Naive B cell (primary cell): ENCODE results near the gene COL23A1. TPM values are rescaled to one million over a fixed set of nuclear protein-coding genes. Genes with fewer than 3 reads are reported as not detected.

ENCODE experiments used
- ATAC-seq, 2 donors: fragments of 150-1000 bp; cut with Tn5 transposase; 2 replicates each; pipeline ENCODE4 v1.10.0; 2021; ENCODE audit warnings: low read depth in 2 of 2, mild to moderate bottlenecking in 2 of 2, moderate library complexity in 2 of 2
- DNase-seq: peaks from one replicate; pipeline ENCODE4 v3.0.0; 2022
- H3K27ac Mint-ChIP-seq, 6 donors: one replicate each; pipeline ENCODE4 v1.8.0; 2020 to 2022; ENCODE audit warnings: mild to moderate bottlenecking in 6 of 6, mixed read lengths in 6 of 6, moderate library complexity in 5 of 6, inconsistent platforms in 2 of 6
- H3K27me3 Mint-ChIP-seq, 3 donors: one replicate each; pipeline ENCODE4 v1.8.0; 2021 to 2022; ENCODE audit warnings: mixed read lengths in 3 of 3, mild to moderate bottlenecking in 1 of 3
- H3K36me3 Mint-ChIP-seq, 2 donors: one replicate each; pipeline ENCODE4 v1.8.0; 2020 to 2022; ENCODE audit warnings: mixed read lengths in 2 of 2, inconsistent platforms in 1 of 2, mild to moderate bottlenecking in 1 of 2
- H3K4me1 Mint-ChIP-seq, 3 donors: one replicate each; pipeline ENCODE4 v1.8.0; 2020 to 2022; ENCODE audit warnings: mixed read lengths in 3 of 3, inconsistent platforms in 1 of 3, mild to moderate bottlenecking in 1 of 3, moderate library complexity in 1 of 3
- H3K4me3 Mint-ChIP-seq, 8 donors: one replicate each; pipeline ENCODE4 v1.8.0; 2020 to 2022; ENCODE audit warnings: mild to moderate bottlenecking in 8 of 8, mixed read lengths in 8 of 8, moderate library complexity in 8 of 8, inconsistent platforms in 2 of 8
- H3K9me3 Mint-ChIP-seq, 7 donors: one replicate each; pipeline ENCODE4 v1.8.0; 2020 to 2022; ENCODE audit warnings: mixed read lengths in 7 of 7, mild to moderate bottlenecking in 5 of 7, inconsistent platforms in 2 of 7, moderate library complexity in 1 of 7
- polyA plus RNA-seq, 6 donors: library from polyadenylated mRNA; unstranded; fragments of 300-500 nt; fragmentation: Illumina TruSeq; gene quantifications; one replicate each; pipeline ENCODE4 v1.2.3, GENCODE V29; 2021; ENCODE audit warnings: low read depth in 6 of 6

Gene COL23A1
- polyA plus RNA-seq, 6 donors from 2014 or later, result 0.16 TPM; not detected in 5

DNA sequence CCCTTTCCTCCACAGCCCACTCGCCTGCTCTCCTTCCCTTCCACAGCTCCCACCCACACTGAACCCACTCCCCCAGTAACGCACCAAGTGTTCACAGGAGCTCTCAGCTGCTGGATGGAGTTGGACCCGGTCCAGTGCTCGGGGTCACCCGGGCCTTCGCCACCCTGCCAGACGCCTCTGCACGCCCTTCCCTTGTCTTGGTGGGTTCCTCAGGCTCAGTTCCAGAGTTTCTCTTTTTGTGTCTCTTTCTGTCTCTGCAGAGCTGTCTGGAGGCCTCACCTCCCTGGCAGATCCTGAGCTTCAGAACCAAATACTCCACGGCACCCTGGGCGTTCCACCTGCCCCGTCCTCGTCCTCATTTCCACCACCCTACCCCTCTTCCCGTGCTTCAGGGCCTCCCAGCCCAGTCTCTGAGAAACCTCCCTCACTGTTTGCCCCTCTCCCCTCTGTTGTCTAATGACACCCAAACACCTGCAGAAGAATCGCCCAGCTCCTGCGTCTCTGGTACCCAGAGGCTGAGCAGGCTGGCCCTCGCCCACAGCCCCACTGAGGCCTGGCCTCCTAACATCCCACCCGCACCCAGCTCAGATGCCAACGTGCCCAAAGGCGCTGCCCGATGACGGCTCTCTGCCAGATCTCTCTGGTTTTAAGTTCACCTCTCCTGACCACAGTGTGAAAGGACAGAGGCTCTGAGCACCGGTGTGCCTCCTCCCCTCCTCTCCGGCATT, 74.3 kb downstream of the COL23A1 start:
- no peaks in the 10 kb centered on the region for H3K4me1 Mint-ChIP-seq
- H3K27ac Mint-ChIP-seq, result peak overlapping the region in 1 of 6 donors; percentile 28
- peaks cover 7 to 15% of the 10 kb centered on the region in 2 donors for H3K36me3 Mint-ChIP-seq
- peaks cover 3 to 24% (median 7%) of the 10 kb centered on the region in 7 donors for H3K9me3 Mint-ChIP-seq
- ATAC-seq (no peak), DNase-seq (no peak)
- H3K4me3 Mint-ChIP-seq, result no peak overlapping the region
- peaks cover 8 to 45% (median 26%) of the 10 kb centered on the region in 3 donors for H3K27me3 Mint-ChIP-seq

DNA sequence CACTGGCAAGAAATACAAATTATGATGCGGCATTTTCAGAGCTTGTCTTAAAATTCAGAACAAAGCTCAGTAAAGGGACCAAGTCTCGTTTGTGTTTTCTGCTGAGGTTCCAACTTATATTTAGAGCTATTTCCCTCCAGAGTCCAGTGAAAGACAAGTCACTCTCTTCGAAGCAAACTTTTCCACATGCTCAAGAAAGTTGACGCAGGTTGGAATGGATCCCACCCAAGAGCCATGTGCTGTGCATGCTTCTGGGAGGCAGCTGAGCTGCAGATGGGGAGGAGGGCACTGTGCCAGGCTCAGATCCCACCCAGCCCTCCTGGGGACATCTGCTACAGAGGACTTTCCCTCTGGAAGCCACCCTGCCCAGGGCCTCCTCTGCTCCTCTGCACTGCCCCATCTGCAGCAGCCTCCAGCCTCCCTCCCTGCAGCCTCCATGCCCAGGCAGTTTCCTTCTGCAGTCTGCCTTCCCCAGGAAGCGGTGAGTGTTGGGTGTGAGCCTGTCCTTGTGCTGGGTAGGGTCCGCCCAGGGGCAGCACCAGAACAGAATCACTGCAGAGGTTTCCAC, 75.3 kb downstream of the COL23A1 start:
- no peak overlapping the region for H3K27ac Mint-ChIP-seq
- ATAC-seq, result no peak
- H3K27me3 Mint-ChIP-seq, result peaks cover 8 to 43% (median 24%) of the 10 kb centered on the region in 3 donors
- H3K36me3 Mint-ChIP-seq, result peaks cover 5 to 14% of the 10 kb centered on the region in 2 donors
- H3K4me3 Mint-ChIP-seq, result no peak overlapping the region
- no peaks in the 10 kb centered on the region for H3K4me1 Mint-ChIP-seq
- DNase-seq, result no peak
- peaks cover 3 to 23% (median 7%) of the 10 kb centered on the region in 7 donors for H3K9me3 Mint-ChIP-seq

DNA sequence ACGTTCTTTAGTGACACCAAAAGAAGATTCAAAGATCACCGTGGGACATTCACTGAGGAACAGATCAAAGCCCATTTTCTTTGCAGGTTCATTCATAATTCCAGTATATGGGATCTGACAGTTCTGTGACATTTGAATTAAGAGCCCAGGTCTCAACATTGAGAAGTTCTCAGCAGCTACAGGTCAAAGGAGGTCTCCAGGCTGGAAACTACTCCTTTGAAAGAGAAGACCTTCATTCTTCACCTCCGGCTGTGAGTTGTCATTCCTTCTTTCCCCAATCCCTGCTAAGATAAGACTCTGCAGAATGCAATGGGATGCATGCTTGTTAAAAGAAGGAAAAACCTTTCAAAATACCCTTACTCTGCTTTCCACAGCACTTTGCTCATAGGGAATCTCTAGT, 79.0 kb downstream of the COL23A1 start:
- no peak overlapping the region for H3K4me3 Mint-ChIP-seq
- ATAC-seq (no peak), DNase-seq (no peak)
- peaks cover 3 to 18% (median 8%) of the 10 kb centered on the region in 7 donors for H3K9me3 Mint-ChIP-seq
- H3K36me3 Mint-ChIP-seq, result peaks cover 0 to 8% of the 10 kb centered on the region in 2 donors
- no peaks in the 10 kb centered on the region for H3K4me1 Mint-ChIP-seq
- peaks cover 14 to 28% (median 14%) of the 10 kb centered on the region in 3 donors for H3K27me3 Mint-ChIP-seq
- H3K27ac Mint-ChIP-seq, result no peak overlapping the region

DNA sequence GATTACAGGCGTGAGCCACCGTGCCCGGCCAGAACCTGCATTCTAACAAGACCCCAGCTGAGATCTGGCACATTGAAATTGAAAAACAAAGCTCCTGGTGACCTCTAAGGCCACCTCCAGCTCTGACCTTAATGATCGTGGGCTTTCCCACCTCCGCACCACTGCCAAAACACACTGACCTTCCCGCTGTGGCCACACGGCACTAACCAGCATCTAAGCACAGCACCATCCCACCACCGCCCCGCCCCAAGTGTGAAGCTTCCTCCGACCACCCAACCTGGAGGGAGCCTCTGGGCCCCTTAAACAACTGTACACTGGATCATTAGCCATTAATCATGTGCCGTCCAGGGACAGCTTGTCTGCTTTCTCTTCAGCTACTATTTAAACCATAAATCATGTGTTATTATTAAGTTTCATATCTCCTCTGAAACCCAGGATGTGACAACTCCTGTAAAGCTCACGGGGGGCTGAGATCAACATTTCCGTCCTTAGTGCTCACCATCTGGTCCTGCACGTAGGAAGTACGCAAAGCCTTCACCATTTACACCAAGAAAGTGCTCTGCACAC, 80.6 kb downstream of the COL23A1 start:
- no peak overlapping the region for H3K27ac Mint-ChIP-seq
- no peaks in the 10 kb centered on the region for H3K4me1 Mint-ChIP-seq
- H3K27me3 Mint-ChIP-seq, result peaks cover 8 to 19% (median 14%) of the 10 kb centered on the region in 3 donors
- peaks cover 3 to 17% (median 6%) of the 10 kb centered on the region in 7 donors for H3K9me3 Mint-ChIP-seq
- peaks cover 0 to 8% of the 10 kb centered on the region in 2 donors for H3K36me3 Mint-ChIP-seq
- ATAC-seq (no peak), DNase-seq (no peak)
- H3K4me3 Mint-ChIP-seq, result no peak overlapping the region

DNA sequence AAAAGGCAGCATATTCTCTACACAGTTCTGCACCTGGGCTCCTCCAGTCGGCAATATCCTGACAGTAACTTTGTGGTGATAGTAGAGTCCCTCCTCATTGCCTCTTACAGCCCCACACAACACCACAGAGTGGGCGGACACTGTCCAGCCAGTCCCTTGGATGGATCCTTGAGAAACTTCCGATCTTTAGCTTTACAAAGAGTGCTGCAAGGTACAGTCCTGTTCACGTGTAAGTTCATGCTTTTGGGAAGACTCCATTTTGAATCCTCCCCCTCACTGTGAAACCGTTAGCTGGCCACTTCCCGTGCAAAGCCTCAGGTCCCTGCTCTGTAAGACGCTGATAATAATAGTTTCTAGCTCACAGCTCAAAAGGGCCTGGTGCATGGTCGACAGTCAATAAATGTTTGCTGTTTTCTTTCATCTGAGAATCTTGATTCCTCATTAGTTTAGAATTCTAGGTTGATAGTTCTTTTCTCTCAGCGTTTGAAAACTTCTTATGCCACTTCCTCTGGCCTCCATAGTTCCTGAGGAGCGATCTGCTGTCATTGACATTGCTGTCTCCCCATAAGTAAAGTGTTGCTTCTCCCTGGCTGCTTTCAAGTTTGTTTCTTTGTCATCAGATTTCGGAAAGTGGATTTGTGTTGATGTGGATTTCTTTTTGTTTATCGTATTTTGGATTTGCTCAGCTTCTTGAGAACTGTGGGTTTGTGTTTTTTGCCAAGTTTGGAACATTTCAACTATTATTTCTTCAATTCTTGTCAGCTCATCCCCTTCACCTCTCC, 82.9 kb downstream of the COL23A1 start:
- Mint-ChIP-seq H3K4me1 (no peaks in the 10 kb centered on the region), H3K4me3 (no peak overlapping the region), H3K9me3 (peaks cover 0 to 5% (median 0%) of the 10 kb centered on the region in 7 donors), H3K27ac (no peak overlapping the region), H3K36me3 (no peaks in the 10 kb centered on the region), H3K27me3 (peaks cover 0 to 10% (median 6%) of the 10 kb centered on the region in 3 donors)
- ATAC-seq, result no peak
- DNase-seq, result no peak

DNA sequence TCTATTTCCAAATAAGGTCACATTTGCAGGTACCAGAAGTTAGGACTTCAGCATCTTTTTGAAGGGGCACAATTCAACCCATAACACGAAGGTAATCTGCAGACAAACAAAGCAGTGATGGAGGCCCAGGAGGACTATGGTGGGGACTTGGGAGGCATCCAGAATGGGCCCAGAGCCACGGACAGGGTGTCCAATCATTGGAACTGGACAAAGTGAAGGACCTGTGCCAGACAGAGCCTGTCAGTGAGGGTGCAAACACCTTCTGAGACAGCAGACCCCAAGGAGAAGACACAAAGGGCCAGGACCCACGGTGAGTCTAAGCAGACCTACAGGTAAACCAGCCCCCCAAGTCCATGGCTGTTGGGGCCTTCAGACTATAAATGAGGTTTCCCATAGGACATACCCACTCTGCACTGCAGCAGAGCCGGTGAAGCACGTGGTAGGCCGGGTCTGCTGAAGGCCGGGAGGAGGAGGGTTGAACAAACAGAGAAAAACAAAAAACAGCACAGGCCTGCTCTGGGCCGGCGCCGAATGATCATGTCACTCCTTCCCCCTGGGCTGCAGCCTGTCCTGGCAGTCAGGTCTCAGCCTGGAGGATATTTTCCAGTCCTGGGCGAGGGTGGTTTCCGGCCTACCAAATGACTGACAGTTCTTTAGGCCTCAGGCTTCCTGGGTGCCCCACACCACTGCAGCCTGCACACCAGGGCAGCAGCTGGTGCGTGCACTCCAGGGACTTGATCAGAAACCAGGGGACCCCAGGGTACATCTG, 84.4 kb downstream of the COL23A1 start:
- ATAC-seq (no peak), DNase-seq (no peak)
- Mint-ChIP-seq H3K4me1 (no peaks in the 10 kb centered on the region), H3K27ac (no peak overlapping the region), H3K27me3 (peaks cover 0 to 6% (median 0%) of the 10 kb centered on the region in 3 donors), H3K36me3 (no peaks in the 10 kb centered on the region), H3K4me3 (no peak overlapping the region), H3K9me3 (peaks cover 0 to 5% (median under 1%) of the 10 kb centered on the region in 7 donors)

DNA sequence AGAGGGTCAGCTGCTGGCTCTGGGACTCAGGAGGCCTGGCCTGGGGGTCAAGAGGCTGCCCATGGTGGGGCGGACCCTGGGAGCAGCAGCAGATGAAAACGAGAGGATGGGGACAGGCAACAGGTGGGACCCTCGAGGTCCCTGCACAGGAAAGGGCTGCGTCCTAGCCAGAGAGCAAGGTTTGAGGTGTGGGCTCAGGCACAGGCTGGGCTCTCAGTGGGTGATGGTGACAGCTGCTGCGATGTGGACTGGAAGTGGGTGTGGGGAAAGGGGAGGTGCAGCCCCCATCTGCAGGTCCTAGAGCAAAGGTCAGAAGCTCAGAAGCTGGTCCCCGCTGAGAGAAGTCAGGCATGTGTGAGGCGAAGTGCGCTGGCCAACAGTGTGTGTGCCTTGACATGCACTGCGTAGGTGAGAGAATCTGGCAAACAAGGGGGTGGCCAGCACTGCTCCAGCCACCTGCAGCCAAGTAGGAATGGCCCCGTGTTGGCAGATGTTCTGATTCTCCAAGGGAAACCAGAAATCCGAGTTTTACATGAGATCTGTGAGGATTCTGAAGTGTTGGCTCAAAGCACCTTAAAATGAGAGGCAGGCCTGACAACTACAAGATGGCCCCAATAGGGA, 85.7 kb downstream of the COL23A1 start:
- H3K4me3 Mint-ChIP-seq, result no peak overlapping the region
- peaks cover 0 to under 1% (median 0%) of the 10 kb centered on the region in 3 donors for H3K27me3 Mint-ChIP-seq
- DNase-seq, result no peak
- ATAC-seq, result no peak
- H3K27ac Mint-ChIP-seq, result peak overlapping the region in 1 of 6 donors; percentile 58
- H3K36me3 Mint-ChIP-seq, result no peaks in the 10 kb centered on the region
- peaks cover 0 to 8% (median 4%) of the 10 kb centered on the region in 7 donors for H3K9me3 Mint-ChIP-seq
- no peaks in the 10 kb centered on the region for H3K4me1 Mint-ChIP-seq

DNA sequence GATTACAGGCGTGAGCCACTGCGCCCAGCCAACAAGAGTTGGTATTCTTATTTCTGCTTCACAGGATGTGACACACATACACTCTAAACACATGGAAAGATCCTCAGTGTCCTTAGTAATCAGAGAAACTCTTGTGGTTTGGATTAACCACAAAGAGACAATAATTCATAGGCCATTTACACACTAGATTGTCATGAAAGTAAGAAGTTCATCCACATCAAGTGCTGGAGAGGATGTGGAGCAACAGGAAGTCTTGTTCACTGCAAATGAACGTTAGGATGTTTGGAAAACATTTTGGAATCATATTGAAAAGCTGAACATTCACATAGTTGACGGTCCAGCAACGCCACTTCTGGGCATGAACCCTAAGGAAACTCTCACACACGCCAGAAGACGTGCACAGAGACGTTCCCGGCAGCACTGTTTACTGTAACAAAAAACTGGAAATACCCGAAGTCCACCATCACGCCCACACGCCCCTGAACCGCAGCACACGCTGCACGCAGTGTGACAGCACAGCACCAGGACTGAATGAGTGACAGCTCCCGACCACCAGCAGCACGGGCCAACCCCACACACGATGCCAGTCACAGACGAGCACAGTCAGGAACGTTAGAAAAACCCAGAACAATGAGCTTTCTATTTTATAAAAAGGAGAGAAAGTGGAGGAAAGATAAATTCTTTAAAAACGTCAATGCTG, 87.6 kb downstream of the COL23A1 start:
- Mint-ChIP-seq H3K9me3 (peaks cover 0 to 8% (median 0%) of the 10 kb centered on the region in 7 donors), H3K4me1 (no peaks in the 10 kb centered on the region), H3K27ac (peak overlapping the region in 1 of 6 donors; percentile 32), H3K4me3 (no peak overlapping the region), H3K36me3 (no peaks in the 10 kb centered on the region), H3K27me3 (peaks cover 0 to 3% (median 0%) of the 10 kb centered on the region in 3 donors)
- DNase-seq, result no peak
- no peak for ATAC-seq

DNA sequence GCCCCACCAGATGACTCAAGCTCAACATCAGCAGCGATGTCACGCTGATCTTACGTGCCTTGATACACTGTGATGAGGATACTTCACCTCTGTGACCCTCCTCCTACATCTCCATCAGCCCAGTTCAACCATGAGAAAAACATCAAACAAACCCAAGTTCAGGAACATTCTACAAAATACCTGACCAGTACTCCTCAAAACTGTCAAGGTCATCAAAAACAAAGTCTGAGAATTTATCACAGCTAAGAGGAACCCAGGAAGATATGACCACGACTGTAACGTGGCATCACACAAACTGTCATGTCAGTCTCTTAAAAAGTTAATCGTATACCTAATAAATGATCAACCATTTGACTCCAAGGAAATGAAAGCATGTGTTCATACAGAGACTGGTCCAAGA, 90.8 kb downstream of the COL23A1 start:
- H3K4me3 Mint-ChIP-seq, result no peak overlapping the region
- no peak for ATAC-seq

DNA sequence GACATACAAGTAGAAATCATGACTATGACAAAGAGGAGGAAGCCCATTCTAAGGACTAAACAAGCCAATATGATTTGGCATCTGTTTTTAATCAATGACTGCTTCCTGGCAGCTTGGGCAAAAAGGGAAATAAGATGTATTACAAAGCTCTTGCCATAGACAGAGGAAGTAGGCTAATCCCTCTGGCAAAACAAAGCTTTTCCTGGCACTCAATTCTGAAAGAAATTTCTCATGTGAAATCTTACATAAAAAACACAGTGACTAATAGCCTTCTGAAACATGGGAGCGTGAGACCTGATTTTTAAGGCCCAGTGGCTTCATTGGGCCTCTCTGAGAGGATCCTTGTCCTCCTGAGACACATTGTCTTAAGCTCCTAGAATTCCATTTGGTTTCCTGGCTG, 93.6 kb downstream of the COL23A1 start:
- Mint-ChIP-seq H3K9me3 (peaks cover 0 to 8% (median 2%) of the 10 kb centered on the region in 7 donors), H3K4me3 (no peak overlapping the region), H3K36me3 (no peaks in the 10 kb centered on the region), H3K4me1 (no peaks in the 10 kb centered on the region), H3K27ac (no peak overlapping the region), H3K27me3 (peaks cover 0 to 9% (median 0%) of the 10 kb centered on the region in 3 donors)
- ATAC-seq (no peak), DNase-seq (no peak)

More for the DNA sequence above, 90.8 kb downstream of the COL23A1 start:
- Mint-ChIP-seq H3K4me1 (no peaks in the 10 kb centered on the region), H3K27me3 (peaks cover 0 to 9% (median 0%) of the 10 kb centered on the region in 3 donors), H3K36me3 (no peaks in the 10 kb centered on the region), H3K27ac (no peak overlapping the region), H3K9me3 (peaks cover 0 to 8% (median 0%) of the 10 kb centered on the region in 7 donors)
- DNase-seq, result no peak

DNA sequence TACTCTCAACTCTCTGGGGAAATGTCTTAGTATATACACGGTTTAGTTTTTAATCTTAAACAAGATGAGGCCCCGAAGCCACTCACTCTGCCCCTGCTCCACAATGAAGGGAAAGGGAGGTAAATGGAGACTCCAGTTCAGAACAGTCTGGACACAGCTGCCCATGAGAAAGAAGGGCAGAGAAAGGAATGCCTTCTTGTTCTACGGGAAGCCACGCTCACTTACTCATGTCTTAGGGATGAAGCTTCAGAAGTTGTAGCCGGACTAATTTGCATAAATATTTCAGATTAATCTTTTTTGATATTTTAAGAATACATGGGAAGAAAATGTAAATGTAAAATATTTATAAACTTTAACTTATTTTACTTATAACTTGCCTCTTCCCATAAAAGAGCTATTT, 94.0 kb downstream of the COL23A1 start:
- Mint-ChIP-seq H3K9me3 (peaks cover 0 to 8% (median 2%) of the 10 kb centered on the region in 7 donors), H3K4me1 (no peaks in the 10 kb centered on the region), H3K4me3 (no peak overlapping the region), H3K36me3 (no peaks in the 10 kb centered on the region), H3K27ac (no peak overlapping the region), H3K27me3 (peaks cover 0 to 9% (median 0%) of the 10 kb centered on the region in 3 donors)
- DNase-seq (no peak), ATAC-seq (no peak)

DNA sequence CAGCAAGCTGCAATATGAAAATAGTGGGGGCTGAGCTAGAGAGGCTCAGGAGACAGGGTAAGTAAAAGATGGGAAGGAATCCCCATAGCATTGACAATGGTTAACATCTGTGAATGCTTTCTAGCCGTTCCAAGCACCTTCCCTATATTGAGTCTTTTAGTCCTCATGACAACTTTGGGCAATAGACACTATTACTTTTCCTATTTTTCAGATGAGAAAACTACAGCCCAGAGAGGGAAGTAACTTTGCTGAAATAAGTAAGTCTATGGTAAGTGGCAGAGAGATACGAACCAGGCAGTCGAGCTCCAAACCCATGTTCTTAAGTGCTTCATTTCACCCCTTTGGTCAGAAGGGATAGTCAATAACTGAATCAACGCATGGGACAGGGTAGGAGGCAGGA, 94.5 kb downstream of the COL23A1 start:
- H3K4me3 Mint-ChIP-seq, result no peak overlapping the region
- H3K27ac Mint-ChIP-seq, result no peak overlapping the region
- H3K27me3 Mint-ChIP-seq, result peaks cover 0 to 14% (median 0%) of the 10 kb centered on the region in 3 donors
- ATAC-seq (no peak), DNase-seq (no peak)
- peaks cover 0 to 6% (median 2%) of the 10 kb centered on the region in 7 donors for H3K9me3 Mint-ChIP-seq
- H3K36me3 Mint-ChIP-seq, result no peaks in the 10 kb centered on the region
- H3K4me1 Mint-ChIP-seq, result no peaks in the 10 kb centered on the region
